ENCODE results near the gene IMMP2L.

GRCh38 chr7:111410899-111411298 lies 151.4 kb downstream of the IMMP2L start:
- TF ChIP-seq POLR2A (IDR thresholded peaks at IDR 0.05; ENCODE audit: low read length) (no peak), CTCF (IDR thresholded peaks at IDR 0.05) (no peak), HES2 (IDR thresholded peaks at IDR 0.05) (no peak), EP300 (IDR thresholded peaks at IDR 0.05) (no peak), SMC3 (IDR thresholded peaks at IDR 0.05) (no peak), BHLHE40 (IDR thresholded peaks at IDR 0.05; ENCODE audit: low read depth, low read length) (no peak)

All from A549 (cell line).